ENCODE measurements around the gene GLT8D1. TPM values are rescaled to one million over a fixed set of nuclear protein-coding genes. Genes with fewer than 3 reads are reported as not detected.

GLT8D1 gene
- total RNA-seq, 1 donor from 2014 or later = 29.2 TPM

- no peaks in the 10 kb centered on the region for H3K27me3 ChIP-seq (ENCODE audit: low read depth)
- peaks cover 72% of the 10 kb centered on the region for H3K36me3 ChIP-seq
- peaks cover 34% of the 10 kb centered on the region for H3K4me1 ChIP-seq
- no peaks in the 10 kb centered on the region for H3K9me3 ChIP-seq (replicated peaks)
- H3K27ac ChIP-seq (replicated peaks) = no peak overlapping the region
- intact Hi-C loops (cut with micrococcal nuclease) = no loop called here
- DNase-seq = no peak
- no peak overlapping the region for H3K4me3 ChIP-seq
- no peak for TF ChIP-seq CTCF (IDR thresholded peaks at IDR 0.05; ENCODE audit: borderline replicate concordance)
Observed at GRCh38 chr3:52689151-52689550, 16.4 kb downstream of the GLT8D1 start.

GRCh38 chr3:52688266-52688665 lies 17.3 kb downstream of the GLT8D1 start:
- intact Hi-C loops (cut with micrococcal nuclease) = no loop called here
- no peaks in the 10 kb centered on the region for H3K27me3 ChIP-seq (ENCODE audit: low read depth)
- no peaks in the 10 kb centered on the region for H3K9me3 ChIP-seq (replicated peaks)
- H3K27ac ChIP-seq (replicated peaks) = no peak overlapping the region
- TF ChIP-seq CTCF (IDR thresholded peaks at IDR 0.05; ENCODE audit: borderline replicate concordance) = no peak
- no peak for DNase-seq
- H3K4me3 ChIP-seq = no peak overlapping the region
- H3K4me1 ChIP-seq = peaks cover 43% of the 10 kb centered on the region
- peaks cover 65% of the 10 kb centered on the region for H3K36me3 ChIP-seq

GRCh38 chr3:52685709-52686691 lies 19.6 kb downstream of the GLT8D1 start, which contains the start of the genes GNL3 and PBRM1:
Gene GNL3 (plus strand): TSS chr3:52686032. CDS start chr3:52686093, 61 bp downstream.
Gene PBRM1 (minus strand): TSS chr3:52685913.
- H3K27ac ChIP-seq (replicated peaks) = peak within 1 kb of the TSS; percentile 99
- H3K4me3 ChIP-seq = peak within 1 kb of the TSS; percentile 90
- no peaks in the 10 kb centered on the region for H3K9me3 ChIP-seq (replicated peaks)
- intact Hi-C loops (cut with micrococcal nuclease) = no loop called here
- no peaks in the 10 kb centered on the region for H3K27me3 ChIP-seq (ENCODE audit: low read depth)
- DNase-seq = peak; percentile 92
- no peak for TF ChIP-seq CTCF (IDR thresholded peaks at IDR 0.05; ENCODE audit: borderline replicate concordance)
- peaks cover 42% of the 10 kb centered on the region for H3K36me3 ChIP-seq
- H3K4me1 ChIP-seq = peaks cover 66% of the 10 kb centered on the region

- Histone ChIP-seq H3K27ac (replicated peaks) (peak overlapping the region; percentile 99), H3K4me1 (peaks cover 73% of the 10 kb centered on the region), H3K9me3 (replicated peaks) (no peaks in the 10 kb centered on the region), H3K36me3 (peaks cover 42% of the 10 kb centered on the region), H3K27me3 (ENCODE audit: low read depth) (no peaks in the 10 kb centered on the region), H3K4me3 (peak overlapping the region; percentile 90)
- peak; percentile 82 for DNase-seq
- TF ChIP-seq CTCF (IDR thresholded peaks at IDR 0.05; ENCODE audit: borderline replicate concordance) = no peak
- intact Hi-C loops (cut with micrococcal nuclease) = no loop called here
Observed at GRCh38 chr3:52685285-52685708, 20.3 kb downstream of the GLT8D1 start.

GRCh38 chr3:52684184-52684583 lies 21.4 kb downstream of the GLT8D1 start:
- Histone ChIP-seq H3K27me3 (ENCODE audit: low read depth) (no peaks in the 10 kb centered on the region), H3K27ac (replicated peaks) (peak overlapping the region; percentile 99), H3K4me1 (peaks cover 84% of the 10 kb centered on the region), H3K36me3 (peaks cover 40% of the 10 kb centered on the region), H3K9me3 (replicated peaks) (no peaks in the 10 kb centered on the region), H3K4me3 (peak overlapping the region; percentile 90)
- intact Hi-C loops (cut with micrococcal nuclease) = no loop called here
- no peak for DNase-seq
- TF ChIP-seq CTCF (IDR thresholded peaks at IDR 0.05; ENCODE audit: borderline replicate concordance) = no peak
